Measurements from ENCODE around the gene PRX. TPM values are rescaled to one million over a fixed set of nuclear protein-coding genes. Genes with fewer than 3 reads are reported as not detected.

PRX gene
- total and polyA plus RNA-seq, 9 of the 15 experiments (the other 6 are each of a cell fraction or from before 2014, with no cell fraction given), result 0.65 to 3.5 (median 1.7) TPM; not detected in 2

- TF ChIP-seq CUX1 (CRISPR knock-in tag; IDR thresholded peaks at IDR 0.05) (no peak), TBL1XR1 (IDR thresholded peaks at IDR 0.05; ENCODE audit: low read length in 2 of 2) (no peak), CXXC5 (CRISPR knock-in tag; IDR thresholded peaks at IDR 0.05) (no peak), DEAF1 (CRISPR knock-in tag; IDR thresholded peaks at IDR 0.05) (no peak), ZNF3 (CRISPR knock-in tag; IDR thresholded peaks at IDR 0.05) (no peak), THRAP3 (IDR thresholded peaks at IDR 0.05; ENCODE audit: borderline replicate concordance) (peak; percentile 31; the same call in 1 of the 2 replicates), TGIF2 (CRISPR knock-in tag; IDR thresholded peaks at IDR 0.05) (no peak), MCM5 (IDR thresholded peaks at IDR 0.05; ENCODE audit: low read depth) (no peak), PHF20 (IDR thresholded peaks at IDR 0.05; ENCODE audit: partially characterized antibody) (peak; percentile 76), HDGF (IDR thresholded peaks at IDR 0.05) (peak; percentile 54; the same call in 1 of the 2 replicates), OTX1 (CRISPR knock-in tag; IDR thresholded peaks at IDR 0.05) (no peak), RCOR1 (IDR thresholded peaks at IDR 0.05; ENCODE audit: borderline replicate concordance in 1 of 2, low read depth in 2 of 2, low read length in 2 of 2) (peak; percentile 78 to 90), KLF10 (CRISPR knock-in tag; IDR thresholded peaks at IDR 0.05) (no peak), RBM25 (IDR thresholded peaks at IDR 0.05; ENCODE audit: low read depth, low read length, severe bottlenecking) (peak; percentile 78), KDM1A (IDR thresholded peaks at IDR 0.05) (peak; percentile 88 to 93), MBD1 (CRISPR knock-in tag; IDR thresholded peaks at IDR 0.05) (no peak), IRF1 (CRISPR knock-in tag; IDR thresholded peaks at IDR 0.05; ENCODE audit: borderline replicate concordance) (no peak), BCL6 (CRISPR knock-in tag; IDR thresholded peaks at IDR 0.05) (no peak), C11orf30 (IDR thresholded peaks at IDR 0.05; ENCODE audit: low read depth) (no peak), XRCC3 (IDR thresholded peaks at IDR 0.05) (no peak), KHSRP (IDR thresholded peaks at IDR 0.05) (no peak), BMI1 (IDR thresholded peaks at IDR 0.05; ENCODE audit: low read length) (no peak), CBX5 (IDR thresholded peaks at IDR 0.05; ENCODE audit: borderline replicate concordance, low read depth) (no peak)
These were observed 2.6 kb upstream of the PRX start (continued) for GRCh38 chr19:40415768-40416167.
